Loucy (cell line): Measurements from ENCODE around the gene SMPDL3A.

Source experiments
- H2AFZ ChIP-seq: fragments of 200-600 bp; sonication (generic); 2 replicates; pipeline ENCODE4 v1.6.0; 2016; ENCODE audit warnings: antibody characterized with exemption, mild to moderate bottlenecking, low read length, moderate library complexity
- H3F3A ChIP-seq: fragments of 200-600 bp; 2 replicates; pipeline ENCODE4 v1.6.0; 2016; ENCODE audit warnings: antibody characterized with exemption, low read depth, mild to moderate bottlenecking
- H3K27me3 ChIP-seq: fragments of 200-600 bp; sonication (generic); 2 replicates; pipeline ENCODE4 v1.6.1; 2014; ENCODE audit warnings: low read length, mild to moderate bottlenecking; ENCODE audit not compliant: insufficient read depth, poor library complexity, severe bottlenecking
- H3K36me3 ChIP-seq: fragments of 200-600 bp; sonication (generic); 2 replicates; pipeline ENCODE4 v1.6.1; 2016; ENCODE audit warnings: low read length; ENCODE audit not compliant: insufficient read depth
- H3K4me1 ChIP-seq: fragments of 200-600 bp; sonication (generic); 2 replicates; pipeline ENCODE4 v1.5.1; 2014; ENCODE audit warnings: low read length, mild to moderate bottlenecking; ENCODE audit not compliant: insufficient read depth, poor library complexity, severe bottlenecking
- H3K4me2 ChIP-seq: fragments of 200-600 bp; sonication (generic); 2 replicates; pipeline ENCODE4 v1.6.0; 2014; ENCODE audit warnings: antibody characterized with exemption, low read length, low read depth, mild to moderate bottlenecking; ENCODE audit not compliant: poor library complexity, severe bottlenecking
- H3K4me3 ChIP-seq: fragments of 200-600 bp; sonication (generic); 2 replicates; pipeline ENCODE4 v1.5.1; 2014; ENCODE audit warnings: low read length, mild to moderate bottlenecking, mixed read lengths; ENCODE audit not compliant: poor library complexity, severe bottlenecking
- H3K79me2 ChIP-seq: fragments of 200-600 bp; sonication (generic); 2 replicates; pipeline ENCODE4 v1.6.1; 2014; ENCODE audit warnings: low read length; ENCODE audit not compliant: insufficient read depth
- H3K9ac ChIP-seq: fragments of 200-600 bp; sonication (generic); 2 replicates; pipeline ENCODE4 v1.6.0; 2014; ENCODE audit warnings: mild to moderate bottlenecking, low read depth, low read length, moderate library complexity; ENCODE audit not compliant: poor library complexity, severe bottlenecking
- H3K9me2 ChIP-seq: fragments of 200-600 bp; sonication (generic); replicated peaks from 2 replicates; pipeline ENCODE4 v1.6.1; 2016; ENCODE audit warnings: low read depth, low read length, mixed read lengths
- H3K9me3 ChIP-seq: fragments of 200-600 bp; sonication (generic); 2 replicates; pipeline ENCODE4 v1.6.1; 2014; ENCODE audit warnings: mild to moderate bottlenecking, antibody characterized with exemption, low read length, low read depth; ENCODE audit not compliant: insufficient read depth
- H4K20me1 ChIP-seq: fragments of 200-600 bp; sonication (generic); 2 replicates; pipeline ENCODE4 v1.6.0; 2014; ENCODE audit warnings: antibody characterized with exemption, low read length, mild to moderate bottlenecking; ENCODE audit not compliant: insufficient read depth, poor library complexity, severe bottlenecking
- EZH2phosphoT487 ChIP-seq: fragments of 200-600 bp; IDR thresholded peaks from 2 replicates; pipeline ENCODE4 v1.6.1; 2018; ENCODE audit warnings: antibody characterized with exemption, mild to moderate bottlenecking, moderate library complexity, borderline replicate concordance
- TF ChIP-seq, protein P1 (sequence below): fragments of 200-600 bp; sonication (generic); conservative IDR thresholded peaks from 2 replicates; pipeline ENCODE4 v1.5.1; 2014; ENCODE audit warnings: mild to moderate bottlenecking, antibody characterized with exemption, low read length

SMPDL3A gene, protein sequence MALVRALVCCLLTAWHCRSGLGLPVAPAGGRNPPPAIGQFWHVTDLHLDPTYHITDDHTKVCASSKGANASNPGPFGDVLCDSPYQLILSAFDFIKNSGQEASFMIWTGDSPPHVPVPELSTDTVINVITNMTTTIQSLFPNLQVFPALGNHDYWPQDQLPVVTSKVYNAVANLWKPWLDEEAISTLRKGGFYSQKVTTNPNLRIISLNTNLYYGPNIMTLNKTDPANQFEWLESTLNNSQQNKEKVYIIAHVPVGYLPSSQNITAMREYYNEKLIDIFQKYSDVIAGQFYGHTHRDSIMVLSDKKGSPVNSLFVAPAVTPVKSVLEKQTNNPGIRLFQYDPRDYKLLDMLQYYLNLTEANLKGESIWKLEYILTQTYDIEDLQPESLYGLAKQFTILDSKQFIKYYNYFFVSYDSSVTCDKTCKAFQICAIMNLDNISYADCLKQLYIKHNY

GRCh38 chr6:122789182-122790027 lies at the start of gene SMPDL3A:
TSS of gene SMPDL3A (plus strand) at chr6:122789258. CDS start at chr6:122789347, 89 bp downstream.
- Histone ChIP-seq H3K79me2 (no peaks in the 10 kb centered on the region), H3K4me1 (no peaks in the 10 kb centered on the region), H3K9me3 (no peaks in the 10 kb centered on the region), H2AFZ (no peak within 1 kb of the TSS), H3K9me2 (no peaks in the 10 kb centered on the region), H3K27me3 (no peaks in the 10 kb centered on the region), H4K20me1 (no peaks in the 10 kb centered on the region), H3K4me2 (no peak within 1 kb of the TSS), H3K9ac (no peak within 1 kb of the TSS), H3F3A (no peaks in the 10 kb centered on the region), H3K36me3 (no peaks in the 10 kb centered on the region), H3K4me3 (no peak within 1 kb of the TSS)
- TF ChIP-seq, protein P1, sequence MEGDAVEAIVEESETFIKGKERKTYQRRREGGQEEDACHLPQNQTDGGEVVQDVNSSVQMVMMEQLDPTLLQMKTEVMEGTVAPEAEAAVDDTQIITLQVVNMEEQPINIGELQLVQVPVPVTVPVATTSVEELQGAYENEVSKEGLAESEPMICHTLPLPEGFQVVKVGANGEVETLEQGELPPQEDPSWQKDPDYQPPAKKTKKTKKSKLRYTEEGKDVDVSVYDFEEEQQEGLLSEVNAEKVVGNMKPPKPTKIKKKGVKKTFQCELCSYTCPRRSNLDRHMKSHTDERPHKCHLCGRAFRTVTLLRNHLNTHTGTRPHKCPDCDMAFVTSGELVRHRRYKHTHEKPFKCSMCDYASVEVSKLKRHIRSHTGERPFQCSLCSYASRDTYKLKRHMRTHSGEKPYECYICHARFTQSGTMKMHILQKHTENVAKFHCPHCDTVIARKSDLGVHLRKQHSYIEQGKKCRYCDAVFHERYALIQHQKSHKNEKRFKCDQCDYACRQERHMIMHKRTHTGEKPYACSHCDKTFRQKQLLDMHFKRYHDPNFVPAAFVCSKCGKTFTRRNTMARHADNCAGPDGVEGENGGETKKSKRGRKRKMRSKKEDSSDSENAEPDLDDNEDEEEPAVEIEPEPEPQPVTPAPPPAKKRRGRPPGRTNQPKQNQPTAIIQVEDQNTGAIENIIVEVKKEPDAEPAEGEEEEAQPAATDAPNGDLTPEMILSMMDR: no peak
- no peak for TF ChIP-seq EZH2phosphoT487

DNA sequence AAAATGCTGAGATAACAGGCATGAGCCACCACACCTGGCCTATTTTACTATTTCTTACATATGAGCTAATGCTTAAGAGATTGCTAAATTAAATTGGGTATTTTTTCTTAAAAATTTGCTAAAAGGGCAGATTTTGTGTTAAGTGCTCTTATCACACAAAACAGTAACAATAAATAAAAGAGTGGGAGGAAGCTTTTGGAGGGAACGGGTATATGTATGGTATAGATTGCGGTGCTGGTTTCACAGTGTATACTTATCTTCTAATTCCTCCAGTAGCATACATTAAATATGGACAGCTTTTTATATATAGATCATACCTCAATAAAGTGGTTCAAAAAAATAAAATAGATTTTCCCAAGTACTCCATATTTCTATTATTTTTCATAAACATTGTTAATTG lies 49.0 kb upstream of the SMPDL3A start:
- H2AFZ ChIP-seq: no peak overlapping the region
- H3K27me3 ChIP-seq: no peaks in the 10 kb centered on the region
- no peaks in the 10 kb centered on the region for H4K20me1 ChIP-seq
- H3K9me3 ChIP-seq: no peaks in the 10 kb centered on the region
- H3K36me3 ChIP-seq: no peaks in the 10 kb centered on the region
- H3F3A ChIP-seq: no peaks in the 10 kb centered on the region
- H3K9me2 ChIP-seq: no peaks in the 10 kb centered on the region
- no peak overlapping the region for H3K9ac ChIP-seq
- TF ChIP-seq, protein P1: no peak
- TF ChIP-seq EZH2phosphoT487: no peak
- no peaks in the 10 kb centered on the region for H3K79me2 ChIP-seq
- no peak overlapping the region for H3K4me3 ChIP-seq
- H3K4me1 ChIP-seq: no peaks in the 10 kb centered on the region
- H3K4me2 ChIP-seq: no peak overlapping the region

DNA sequence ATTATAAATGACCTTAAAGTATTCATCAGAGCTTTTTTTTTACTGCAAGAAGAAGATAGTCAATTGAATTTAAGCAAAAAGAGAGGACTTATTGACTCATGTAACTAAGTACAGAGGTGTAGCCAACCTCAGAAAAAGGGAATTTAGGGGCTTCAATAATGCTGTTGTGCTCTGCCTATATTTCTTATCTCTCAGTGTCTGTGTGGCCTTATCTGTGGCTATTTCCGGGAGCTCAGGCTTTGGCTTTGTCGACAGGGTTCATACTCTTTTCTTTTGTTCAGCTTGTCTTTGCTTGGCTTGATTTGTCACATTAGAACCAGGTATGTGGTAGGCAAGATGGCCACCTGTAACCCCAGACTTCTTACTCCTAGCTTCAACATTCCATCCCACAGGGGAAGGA lies 48.1 kb upstream of the SMPDL3A start:
- no peaks in the 10 kb centered on the region for H4K20me1 ChIP-seq

More for the DNA sequence above, 48.1 kb upstream of the SMPDL3A start:
- Histone ChIP-seq H3K9ac (no peak overlapping the region), H3K79me2 (no peaks in the 10 kb centered on the region), H3K4me3 (no peak overlapping the region), H3K9me3 (no peaks in the 10 kb centered on the region), H3K9me2 (no peaks in the 10 kb centered on the region), H3K4me2 (no peak overlapping the region), H2AFZ (no peak overlapping the region), H3F3A (no peaks in the 10 kb centered on the region), H3K4me1 (no peaks in the 10 kb centered on the region), H3K27me3 (no peaks in the 10 kb centered on the region), H3K36me3 (no peaks in the 10 kb centered on the region)
- TF ChIP-seq EZH2phosphoT487: no peak
- TF ChIP-seq, protein P1: no peak
